A673 (cell line): ENCODE results near the gene HAL.

Experiments used
- EZH2 ChIP-seq: fragments of 200-600 bp; sonication (generic); IDR thresholded peaks from 2 replicates; pipeline ENCODE4 v1.6.1; 2017; ENCODE audit warnings: borderline replicate concordance, low read depth, mild to moderate bottlenecking, mixed read lengths, antibody characterized with exemption, low read length; ENCODE audit not compliant: poor library complexity, severe bottlenecking
- TF ChIP-seq, protein P1 (sequence below): fragments of 300-800, 200-600 bp; sonication (generic); conservative IDR thresholded peaks from 2 replicates; pipeline ENCODE4 v1.5.1; 2017; ENCODE audit warnings: low read depth, mild to moderate bottlenecking, antibody characterized with exemption, low read length, moderate library complexity, mixed read lengths

DNA sequence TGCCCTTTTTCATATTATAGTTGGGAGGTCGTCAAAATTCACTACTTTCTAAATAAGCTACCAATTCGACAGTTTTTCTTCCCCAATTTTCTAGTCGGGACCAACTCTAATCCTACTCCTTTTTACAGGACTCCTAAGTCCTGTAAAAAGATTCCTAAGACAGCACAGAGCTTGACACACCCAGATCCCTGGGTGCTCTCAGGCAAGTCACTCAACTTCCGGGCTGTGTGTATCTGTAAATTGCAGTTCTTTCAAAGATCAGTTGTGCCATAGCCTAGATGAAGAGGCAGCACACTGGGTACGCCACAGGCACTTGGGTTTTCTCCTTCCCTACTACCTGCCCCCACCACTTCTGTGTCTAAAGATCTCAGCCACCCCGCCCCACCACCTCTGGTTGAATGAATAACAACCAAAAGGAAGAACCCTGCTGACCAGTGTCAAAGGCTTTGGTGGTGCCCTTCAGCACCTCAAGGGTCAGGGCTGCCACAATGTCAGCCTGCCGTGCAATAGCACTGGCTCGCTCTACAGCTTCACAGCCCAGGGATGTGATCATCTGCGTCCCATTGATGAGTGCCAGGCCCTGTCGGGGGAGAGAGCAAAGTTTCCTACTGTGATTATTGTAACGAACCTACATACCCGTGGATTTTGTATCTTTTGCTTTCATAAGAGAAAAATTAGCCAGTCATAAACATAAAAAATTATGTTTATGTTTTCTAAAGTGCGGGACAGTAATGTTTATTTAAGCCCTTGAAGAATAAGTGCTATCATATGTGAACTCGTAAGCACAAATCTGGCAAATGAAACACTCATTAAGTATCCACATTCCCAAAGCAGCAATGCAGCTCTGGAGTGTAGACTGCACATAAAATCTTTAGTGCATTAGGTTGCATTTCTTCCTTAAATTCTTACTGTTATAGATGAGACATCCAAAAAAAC, 9.2 kb downstream of the HAL start:
- TF ChIP-seq, protein P1, sequence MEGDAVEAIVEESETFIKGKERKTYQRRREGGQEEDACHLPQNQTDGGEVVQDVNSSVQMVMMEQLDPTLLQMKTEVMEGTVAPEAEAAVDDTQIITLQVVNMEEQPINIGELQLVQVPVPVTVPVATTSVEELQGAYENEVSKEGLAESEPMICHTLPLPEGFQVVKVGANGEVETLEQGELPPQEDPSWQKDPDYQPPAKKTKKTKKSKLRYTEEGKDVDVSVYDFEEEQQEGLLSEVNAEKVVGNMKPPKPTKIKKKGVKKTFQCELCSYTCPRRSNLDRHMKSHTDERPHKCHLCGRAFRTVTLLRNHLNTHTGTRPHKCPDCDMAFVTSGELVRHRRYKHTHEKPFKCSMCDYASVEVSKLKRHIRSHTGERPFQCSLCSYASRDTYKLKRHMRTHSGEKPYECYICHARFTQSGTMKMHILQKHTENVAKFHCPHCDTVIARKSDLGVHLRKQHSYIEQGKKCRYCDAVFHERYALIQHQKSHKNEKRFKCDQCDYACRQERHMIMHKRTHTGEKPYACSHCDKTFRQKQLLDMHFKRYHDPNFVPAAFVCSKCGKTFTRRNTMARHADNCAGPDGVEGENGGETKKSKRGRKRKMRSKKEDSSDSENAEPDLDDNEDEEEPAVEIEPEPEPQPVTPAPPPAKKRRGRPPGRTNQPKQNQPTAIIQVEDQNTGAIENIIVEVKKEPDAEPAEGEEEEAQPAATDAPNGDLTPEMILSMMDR = no peak
- TF ChIP-seq EZH2 = no peak
